ENCODE data around the gene CHEK2.
"Not testable (repeated sequence)": the region's sequence is repeated elsewhere in the genome, so short reads cannot be mapped to it uniquely, and the experiment has no call there.

Gene CHEK2

DNA sequence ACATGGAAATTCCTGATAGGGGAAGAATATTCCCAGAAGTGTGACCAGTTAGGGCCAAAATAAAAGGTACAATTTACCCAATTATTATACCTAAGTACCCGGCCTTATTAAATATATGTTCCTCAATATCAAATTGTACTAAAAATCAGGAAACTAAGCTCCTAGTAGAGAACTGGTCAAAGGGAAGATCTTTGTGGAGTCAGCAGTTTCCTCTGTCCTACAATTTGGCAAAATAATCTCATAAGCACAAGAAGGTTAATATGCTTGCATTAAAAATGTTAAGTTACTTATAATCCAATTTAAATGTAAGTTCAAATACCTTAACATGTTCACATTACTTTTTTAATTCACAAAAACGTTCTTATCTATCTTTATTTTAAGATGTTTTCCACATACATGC, 72.2 kb downstream of the CHEK2 start:
- Histone ChIP-seq H3K36me3 (ENCODE audit: control insufficient read depth in 2 of 2, insufficient read depth in 2 of 2, low read length in 2 of 2) (no peaks in the 10 kb centered on the region), H3K9me3 (ENCODE audit: control insufficient read depth in 2 of 2, low read length in 2 of 2) (no peaks in the 10 kb centered on the region), H3K4me1 (ENCODE audit: control insufficient read depth in 2 of 2, insufficient read depth in 2 of 2, low read length in 2 of 2) (no peaks in the 10 kb centered on the region), H3K27ac (ENCODE audit: low read depth in 2 of 2, low read length in 2 of 2) (no peak overlapping the region), H3K27me3 (ENCODE audit: control insufficient read depth in 2 of 2, insufficient read depth in 2 of 2, low read length in 2 of 2) (no peaks in the 10 kb centered on the region), H3K4me3 (ENCODE audit: low read length in 2 of 2) (no peak overlapping the region), H3K9ac (ENCODE audit: low read depth in 1 of 2, low read length in 2 of 2) (no peak overlapping the region)

DNA sequence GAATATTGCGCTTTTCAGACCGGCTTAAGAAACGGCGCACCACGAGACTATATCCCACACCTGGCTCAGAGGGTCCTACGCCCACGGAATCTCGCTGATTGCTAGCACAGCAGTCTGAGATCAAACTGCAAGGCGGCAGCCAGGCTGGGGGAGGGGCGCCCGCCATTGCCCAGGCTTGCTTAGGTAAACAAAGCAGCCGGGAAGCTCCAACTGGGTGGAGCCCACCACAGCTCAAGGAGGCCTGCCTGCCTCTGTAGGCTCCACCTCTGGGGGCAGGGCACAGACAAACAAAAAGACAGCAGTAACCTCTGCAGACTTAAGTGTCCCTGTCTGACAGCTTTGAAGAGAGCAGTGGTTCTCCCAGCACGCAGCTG, 78.1 kb downstream of the CHEK2 start:
- not testable (repeated sequence) for H3K27ac ChIP-seq (ENCODE audit: low read depth in 2 of 2, low read length in 2 of 2); H3K27me3 ChIP-seq (ENCODE audit: control insufficient read depth in 2 of 2, insufficient read depth in 2 of 2, low read length in 2 of 2)

DNA sequence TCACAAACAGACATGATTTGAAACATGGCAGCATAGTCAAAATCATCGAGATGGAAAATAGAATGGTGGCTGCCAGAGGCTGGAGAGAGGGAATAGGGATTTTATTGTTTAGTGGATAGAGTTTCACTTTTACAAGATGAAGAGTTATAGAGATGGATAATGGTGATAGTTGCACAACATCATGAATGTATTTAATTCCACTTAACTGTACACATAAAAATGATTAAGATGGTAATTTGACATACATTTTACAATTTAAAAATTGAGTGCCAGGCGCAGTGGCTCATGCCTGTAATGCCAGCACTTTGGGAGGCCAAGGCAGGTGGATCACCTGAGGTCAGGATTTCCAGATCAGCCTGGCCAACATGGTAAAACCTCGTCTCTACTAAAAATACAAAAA, 83.2 kb downstream of the CHEK2 start:
- H3K27me3 ChIP-seq (ENCODE audit: control insufficient read depth in 2 of 2, insufficient read depth in 2 of 2, low read length in 2 of 2): no peaks in the 10 kb centered on the region
- no peak overlapping the region for H3K27ac ChIP-seq (ENCODE audit: low read depth in 2 of 2, low read length in 2 of 2)
- H3K36me3 ChIP-seq (ENCODE audit: control insufficient read depth in 2 of 2, insufficient read depth in 2 of 2, low read length in 2 of 2): no peaks in the 10 kb centered on the region
- H3K4me1 ChIP-seq (ENCODE audit: control insufficient read depth in 2 of 2, insufficient read depth in 2 of 2, low read length in 2 of 2): no peaks in the 10 kb centered on the region
- no peak overlapping the region for H3K4me3 ChIP-seq (ENCODE audit: low read length in 2 of 2)
- H3K9ac ChIP-seq (ENCODE audit: low read depth in 1 of 2, low read length in 2 of 2): no peak overlapping the region
- no peaks in the 10 kb centered on the region for H3K9me3 ChIP-seq (ENCODE audit: control insufficient read depth in 2 of 2, low read length in 2 of 2)

More for the DNA sequence above, 78.1 kb downstream of the CHEK2 start:
- not testable (repeated sequence) for H3K36me3 ChIP-seq (ENCODE audit: control insufficient read depth in 2 of 2, insufficient read depth in 2 of 2, low read length in 2 of 2); H3K9me3 ChIP-seq (ENCODE audit: control insufficient read depth in 2 of 2, low read length in 2 of 2); H3K9ac ChIP-seq (ENCODE audit: low read depth in 1 of 2, low read length in 2 of 2); H3K4me1 ChIP-seq (ENCODE audit: control insufficient read depth in 2 of 2, insufficient read depth in 2 of 2, low read length in 2 of 2); H3K4me3 ChIP-seq (ENCODE audit: low read length in 2 of 2)

DNA sequence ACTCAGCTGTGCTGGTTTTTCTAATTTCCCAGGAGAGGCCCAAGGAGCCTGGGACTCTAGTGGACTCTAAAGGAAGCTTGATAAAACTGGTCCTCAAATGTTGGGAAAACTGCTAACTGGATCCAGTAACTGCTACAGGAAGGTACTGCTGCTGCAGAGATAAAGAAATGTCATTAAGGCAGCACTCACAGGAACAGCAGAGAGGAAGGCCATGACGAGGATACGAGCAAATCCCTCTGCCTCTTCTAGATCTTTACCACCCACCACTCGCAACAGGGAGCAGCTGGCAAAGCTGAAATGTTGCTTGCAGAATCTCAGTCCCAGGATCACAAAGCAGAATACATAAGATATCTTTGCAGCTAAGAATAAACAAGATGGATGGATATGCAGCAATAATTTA, 85.4 kb downstream of the CHEK2 start:
- no peaks in the 10 kb centered on the region for H3K9me3 ChIP-seq (ENCODE audit: control insufficient read depth in 2 of 2, low read length in 2 of 2)
- H3K27ac ChIP-seq (ENCODE audit: low read depth in 2 of 2, low read length in 2 of 2): no peak overlapping the region
- no peaks in the 10 kb centered on the region for H3K36me3 ChIP-seq (ENCODE audit: control insufficient read depth in 2 of 2, insufficient read depth in 2 of 2, low read length in 2 of 2)
- no peak overlapping the region for H3K9ac ChIP-seq (ENCODE audit: low read depth in 1 of 2, low read length in 2 of 2)
- no peak overlapping the region for H3K4me3 ChIP-seq (ENCODE audit: low read length in 2 of 2)
- H3K4me1 ChIP-seq (ENCODE audit: control insufficient read depth in 2 of 2, insufficient read depth in 2 of 2, low read length in 2 of 2): no peaks in the 10 kb centered on the region
- H3K27me3 ChIP-seq (ENCODE audit: control insufficient read depth in 2 of 2, insufficient read depth in 2 of 2, low read length in 2 of 2): no peaks in the 10 kb centered on the region

DNA sequence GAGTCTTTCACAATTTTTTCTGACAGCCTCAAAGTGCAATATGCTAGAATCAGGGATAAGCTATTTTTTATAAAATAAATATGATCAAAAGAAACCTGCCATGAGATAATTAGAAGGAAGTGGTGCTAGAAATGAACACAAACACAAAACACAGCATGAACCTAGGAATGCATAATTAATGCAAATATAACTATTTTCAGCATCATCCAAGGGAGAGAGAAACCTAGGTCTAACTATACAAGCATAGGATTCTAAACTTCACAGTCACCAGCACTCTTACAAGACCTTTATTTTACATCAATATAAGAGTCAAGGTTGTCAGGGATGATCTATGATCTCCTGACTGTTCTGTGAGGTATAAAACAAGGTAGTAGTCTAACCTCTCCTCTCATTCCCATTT, 91.2 kb downstream of the CHEK2 start:
- Histone ChIP-seq H3K4me1 (ENCODE audit: control insufficient read depth in 2 of 2, insufficient read depth in 2 of 2, low read length in 2 of 2) (no peaks in the 10 kb centered on the region), H3K9ac (ENCODE audit: low read depth in 1 of 2, low read length in 2 of 2) (no peak overlapping the region), H3K27me3 (ENCODE audit: control insufficient read depth in 2 of 2, insufficient read depth in 2 of 2, low read length in 2 of 2) (no peaks in the 10 kb centered on the region), H3K4me3 (ENCODE audit: low read length in 2 of 2) (no peak overlapping the region), H3K27ac (ENCODE audit: low read depth in 2 of 2, low read length in 2 of 2) (no peak overlapping the region), H3K9me3 (ENCODE audit: control insufficient read depth in 2 of 2, low read length in 2 of 2) (no peaks in the 10 kb centered on the region), H3K36me3 (ENCODE audit: control insufficient read depth in 2 of 2, insufficient read depth in 2 of 2, low read length in 2 of 2) (no peaks in the 10 kb centered on the region)

DNA sequence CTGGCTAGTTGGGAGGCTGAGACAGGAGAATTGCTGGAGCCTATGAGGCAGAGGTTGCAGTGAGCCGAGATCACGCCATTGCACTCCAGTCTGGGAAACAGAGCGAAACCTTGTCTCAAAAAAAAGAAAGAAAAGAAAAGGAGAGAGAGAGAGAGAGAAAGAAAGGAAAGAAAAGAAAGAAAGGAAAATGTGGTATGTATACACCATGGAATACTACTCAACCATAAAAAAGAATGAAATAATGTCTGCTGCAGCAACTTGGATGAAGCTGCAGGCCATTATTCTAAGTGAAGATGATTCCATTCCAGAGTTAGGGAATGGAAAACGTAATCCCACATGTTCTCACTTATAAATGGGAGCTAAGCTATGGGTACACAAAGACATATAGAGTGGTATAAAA, 92.8 kb downstream of the CHEK2 start:
- Histone ChIP-seq H3K9ac (ENCODE audit: low read depth in 1 of 2, low read length in 2 of 2) (no peak overlapping the region), H3K9me3 (ENCODE audit: control insufficient read depth in 2 of 2, low read length in 2 of 2) (no peaks in the 10 kb centered on the region), H3K27ac (ENCODE audit: low read depth in 2 of 2, low read length in 2 of 2) (no peak overlapping the region), H3K36me3 (ENCODE audit: control insufficient read depth in 2 of 2, insufficient read depth in 2 of 2, low read length in 2 of 2) (no peaks in the 10 kb centered on the region), H3K27me3 (ENCODE audit: control insufficient read depth in 2 of 2, insufficient read depth in 2 of 2, low read length in 2 of 2) (no peaks in the 10 kb centered on the region), H3K4me1 (ENCODE audit: control insufficient read depth in 2 of 2, insufficient read depth in 2 of 2, low read length in 2 of 2) (no peaks in the 10 kb centered on the region), H3K4me3 (ENCODE audit: low read length in 2 of 2) (no peak overlapping the region)

DNA sequence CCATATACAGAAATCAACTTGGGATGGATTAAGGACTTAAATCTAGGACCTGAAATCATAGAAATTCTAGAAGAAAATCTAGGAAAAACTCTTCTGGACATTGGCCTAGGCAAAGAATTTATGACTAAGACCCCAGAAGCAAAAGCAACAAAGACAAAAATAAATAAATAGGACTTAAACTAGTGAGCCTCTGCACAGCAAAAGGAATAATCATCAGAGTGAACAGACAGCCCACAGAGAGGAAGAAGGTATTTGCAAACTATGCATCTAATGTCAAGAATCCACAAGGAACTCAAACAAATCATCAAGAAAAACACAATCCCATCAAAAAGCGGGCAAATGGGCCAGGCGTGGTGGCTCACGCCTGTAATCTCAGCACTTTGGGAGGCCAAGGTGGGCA, 94.4 kb downstream of the CHEK2 start:
- Histone ChIP-seq H3K36me3 (ENCODE audit: control insufficient read depth in 2 of 2, insufficient read depth in 2 of 2, low read length in 2 of 2) (no peaks in the 10 kb centered on the region), H3K27me3 (ENCODE audit: control insufficient read depth in 2 of 2, insufficient read depth in 2 of 2, low read length in 2 of 2) (no peaks in the 10 kb centered on the region), H3K9me3 (ENCODE audit: control insufficient read depth in 2 of 2, low read length in 2 of 2) (no peaks in the 10 kb centered on the region)

DNA sequence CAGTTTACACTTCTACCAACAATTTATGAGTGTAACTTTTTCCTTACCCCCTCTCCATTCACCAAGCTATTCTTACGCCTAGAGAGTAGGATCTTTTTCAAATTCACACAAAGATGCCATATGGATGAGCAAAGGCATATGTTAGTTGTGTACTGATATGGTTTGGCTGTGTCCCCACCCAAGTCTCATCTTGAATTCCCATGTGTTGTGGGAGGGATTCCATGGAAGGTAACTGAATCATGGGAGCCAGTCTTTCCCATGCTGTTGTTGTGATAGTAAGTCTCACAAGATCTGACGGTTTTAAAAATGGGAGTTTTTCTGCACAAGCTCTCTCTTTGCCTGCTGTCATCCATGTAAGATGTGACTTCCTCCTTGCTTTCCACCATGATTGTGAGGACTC, 102.3 kb downstream of the CHEK2 start:
- Histone ChIP-seq H3K9me3 (ENCODE audit: control insufficient read depth in 2 of 2, low read length in 2 of 2) (no peaks in the 10 kb centered on the region), H3K4me1 (ENCODE audit: control insufficient read depth in 2 of 2, insufficient read depth in 2 of 2, low read length in 2 of 2) (no peaks in the 10 kb centered on the region), H3K36me3 (ENCODE audit: control insufficient read depth in 2 of 2, insufficient read depth in 2 of 2, low read length in 2 of 2) (no peaks in the 10 kb centered on the region), H3K4me3 (ENCODE audit: low read length in 2 of 2) (no peak overlapping the region), H3K9ac (ENCODE audit: low read depth in 1 of 2, low read length in 2 of 2) (no peak overlapping the region), H3K27ac (ENCODE audit: low read depth in 2 of 2, low read length in 2 of 2) (no peak overlapping the region), H3K27me3 (ENCODE audit: control insufficient read depth in 2 of 2, insufficient read depth in 2 of 2, low read length in 2 of 2) (no peaks in the 10 kb centered on the region)

More for the DNA sequence above, 94.4 kb downstream of the CHEK2 start:
- Histone ChIP-seq H3K4me1 (ENCODE audit: control insufficient read depth in 2 of 2, insufficient read depth in 2 of 2, low read length in 2 of 2) (no peaks in the 10 kb centered on the region), H3K27ac (ENCODE audit: low read depth in 2 of 2, low read length in 2 of 2) (no peak overlapping the region), H3K9ac (ENCODE audit: low read depth in 1 of 2, low read length in 2 of 2) (no peak overlapping the region), H3K4me3 (ENCODE audit: low read length in 2 of 2) (no peak overlapping the region)

Measured in mucosa of rectum (tissue), 2 donors.